ENCODE data around the gene EOLA2. TPM values are rescaled to one million over a fixed set of nuclear protein-coding genes. Genes with fewer than 3 reads are reported as not detected.
A peak's percentile ranks its signal among the peaks of the same experiment; 100 is the strongest.
"Not testable (repeated sequence)": the region's sequence is repeated elsewhere in the genome, so short reads cannot be mapped to it uniquely, and the experiment has no call there.

Gene EOLA2
- total RNA-seq, 2 experiments from 2014 or later, result 21.5 to 37.1 TPM

DNA sequence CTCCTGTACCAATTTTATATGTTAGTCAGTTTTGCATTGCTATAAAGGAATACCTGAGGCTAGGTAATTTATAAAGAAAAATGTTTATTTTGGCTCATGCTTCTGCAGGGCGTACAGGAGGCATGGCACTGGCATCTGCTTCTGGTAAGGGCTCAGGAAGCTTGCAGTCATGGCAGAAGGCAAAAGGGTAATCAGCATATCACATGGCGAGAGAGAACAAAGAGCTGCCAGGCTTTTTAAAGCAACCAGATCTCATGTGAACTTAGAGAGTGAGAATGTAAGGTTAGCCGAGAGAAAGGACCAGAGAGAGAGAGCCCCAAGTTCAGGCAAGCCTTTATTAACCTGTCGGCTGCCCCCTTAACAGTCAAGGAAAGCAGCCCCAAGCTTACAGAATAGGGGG, 14.5 kb downstream of the EOLA2 start:
- POLR2A ChIA-PET; H3K36me3 ChIP-seq (ENCODE audit: insufficient read depth, low read length); H3K4me3 ChIP-seq (ENCODE audit: low read depth, low read length, poor library complexity, severe bottlenecking); H3K9me2 ChIP-seq (ENCODE audit: insufficient read depth, low read length); H3K9me3 ChIP-seq (ENCODE audit: low read length); DNase-seq (ENCODE audit: low spot score); intact Hi-C loops (cut with micrococcal nuclease; ENCODE audit: unreplicated experiment); H3K79me2 ChIP-seq (ENCODE audit: insufficient read depth, low read depth, low read length); H3K4me1 ChIP-seq (ENCODE audit: insufficient read depth, low read length, poor library complexity, severe bottlenecking); H3K4me2 ChIP-seq (ENCODE audit: low read length); H2AFZ ChIP-seq (ENCODE audit: low read length); CTCF ChIA-PET (ENCODE audit: unreplicated experiment); H3K27ac ChIP-seq (ENCODE audit: low read depth, low read length, poor library complexity, severe bottlenecking); H4K20me1 ChIP-seq (ENCODE audit: insufficient read depth, low read length); BruUV-seq (replicated peaks): not testable (repeated sequence)

GRCh38 chrX:149916745-149917392, 21.4 kb downstream of the EOLA2 start:
- Histone ChIP-seq H3K79me2 (ENCODE audit: insufficient read depth, low read depth, low read length) (no peaks in the 10 kb centered on the region), H3K4me2 (ENCODE audit: low read length) (no peak overlapping the region), H4K20me1 (ENCODE audit: insufficient read depth, low read length) (no peaks in the 10 kb centered on the region), H3K4me1 (ENCODE audit: insufficient read depth, low read length, poor library complexity, severe bottlenecking) (no peaks in the 10 kb centered on the region), H3K27ac (ENCODE audit: low read depth, low read length, poor library complexity, severe bottlenecking) (no peak overlapping the region), H3K4me3 (ENCODE audit: low read depth, low read length, poor library complexity, severe bottlenecking) (no peak overlapping the region), H3K36me3 (ENCODE audit: insufficient read depth, low read length) (no peaks in the 10 kb centered on the region), H3K9me2 (ENCODE audit: insufficient read depth, low read length) (no peaks in the 10 kb centered on the region), H3K9me3 (ENCODE audit: low read length) (no peaks in the 10 kb centered on the region), H2AFZ (ENCODE audit: low read length) (no peak overlapping the region)
- ChIA-PET POLR2A (no interaction called here), CTCF (ENCODE audit: unreplicated experiment) (no interaction called here)
- no peak for TF ChIP-seq EZH2phosphoT487 (IDR thresholded peaks at IDR 0.05; ENCODE audit: borderline replicate concordance, low read depth, low read length)
- TF ChIP-seq, protein P1, sequence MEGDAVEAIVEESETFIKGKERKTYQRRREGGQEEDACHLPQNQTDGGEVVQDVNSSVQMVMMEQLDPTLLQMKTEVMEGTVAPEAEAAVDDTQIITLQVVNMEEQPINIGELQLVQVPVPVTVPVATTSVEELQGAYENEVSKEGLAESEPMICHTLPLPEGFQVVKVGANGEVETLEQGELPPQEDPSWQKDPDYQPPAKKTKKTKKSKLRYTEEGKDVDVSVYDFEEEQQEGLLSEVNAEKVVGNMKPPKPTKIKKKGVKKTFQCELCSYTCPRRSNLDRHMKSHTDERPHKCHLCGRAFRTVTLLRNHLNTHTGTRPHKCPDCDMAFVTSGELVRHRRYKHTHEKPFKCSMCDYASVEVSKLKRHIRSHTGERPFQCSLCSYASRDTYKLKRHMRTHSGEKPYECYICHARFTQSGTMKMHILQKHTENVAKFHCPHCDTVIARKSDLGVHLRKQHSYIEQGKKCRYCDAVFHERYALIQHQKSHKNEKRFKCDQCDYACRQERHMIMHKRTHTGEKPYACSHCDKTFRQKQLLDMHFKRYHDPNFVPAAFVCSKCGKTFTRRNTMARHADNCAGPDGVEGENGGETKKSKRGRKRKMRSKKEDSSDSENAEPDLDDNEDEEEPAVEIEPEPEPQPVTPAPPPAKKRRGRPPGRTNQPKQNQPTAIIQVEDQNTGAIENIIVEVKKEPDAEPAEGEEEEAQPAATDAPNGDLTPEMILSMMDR (conservative IDR thresholded peaks at IDR 0.05; ENCODE audit: low read length), result no peak
- BruUV-seq (replicated peaks), result no TSS peak
- peak; percentile 16 for DNase-seq (ENCODE audit: low spot score)
- intact Hi-C loops (cut with micrococcal nuclease; ENCODE audit: unreplicated experiment), result no loop called here

DNA sequence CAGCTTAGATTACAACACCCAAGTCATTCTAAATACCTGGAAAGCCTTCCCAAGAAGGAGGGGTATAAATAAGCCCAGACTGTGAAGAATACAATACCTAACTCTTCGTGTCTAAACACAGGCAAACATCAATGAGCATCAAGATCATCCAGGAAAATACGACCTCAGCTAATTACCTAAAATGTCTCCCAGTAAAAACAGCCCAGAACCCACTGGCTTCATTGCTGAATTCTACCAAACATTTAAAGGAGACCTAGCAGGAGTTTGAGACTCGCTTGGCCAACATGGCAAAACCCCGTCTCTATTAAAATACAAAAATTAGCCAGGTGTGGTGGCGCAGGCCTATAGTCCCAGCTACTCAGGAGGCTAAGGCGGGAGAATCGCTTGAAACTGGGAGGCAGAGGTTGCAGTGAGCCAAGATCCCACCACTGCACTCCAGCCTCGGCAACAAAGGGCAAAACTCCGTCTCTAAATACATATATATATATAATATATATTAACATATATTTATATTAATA, 28.1 kb downstream of the EOLA2 start:
- Histone ChIP-seq H3K79me2 (ENCODE audit: insufficient read depth, low read depth, low read length) (no peaks in the 10 kb centered on the region), H3K36me3 (ENCODE audit: insufficient read depth, low read length) (no peaks in the 10 kb centered on the region), H3K4me2 (ENCODE audit: low read length) (no peak overlapping the region), H2AFZ (ENCODE audit: low read length) (no peak overlapping the region), H3K4me3 (ENCODE audit: low read depth, low read length, poor library complexity, severe bottlenecking) (no peak overlapping the region), H3K27ac (ENCODE audit: low read depth, low read length, poor library complexity, severe bottlenecking) (no peak overlapping the region), H3K9me3 (ENCODE audit: low read length) (no peaks in the 10 kb centered on the region), H3K4me1 (ENCODE audit: insufficient read depth, low read length, poor library complexity, severe bottlenecking) (no peaks in the 10 kb centered on the region), H3K9me2 (ENCODE audit: insufficient read depth, low read length) (no peaks in the 10 kb centered on the region), H4K20me1 (ENCODE audit: insufficient read depth, low read length) (no peaks in the 10 kb centered on the region)
- no peak for DNase-seq (ENCODE audit: low spot score)
- intact Hi-C loops (cut with micrococcal nuclease; ENCODE audit: unreplicated experiment), result no loop called here
- TF ChIP-seq, protein P1 (conservative IDR thresholded peaks at IDR 0.05; ENCODE audit: low read length), result no peak
- TF ChIP-seq EZH2phosphoT487 (IDR thresholded peaks at IDR 0.05; ENCODE audit: borderline replicate concordance, low read depth, low read length), result no peak
- ChIA-PET CTCF (ENCODE audit: unreplicated experiment) (no interaction called here), POLR2A (no interaction called here)
- no TSS peak for BruUV-seq (replicated peaks)

Data from OCI-LY7 (cell line).